Measurements from ENCODE around the gene SLC30A2.

GRCh38 chr1:26092422-26092821 is 46.5 kb upstream of the SLC30A2 start:
- TF ChIP-seq CTCF (IDR thresholded peaks at IDR 0.05): no peak
- no peak for TF ChIP-seq POLR2A (IDR thresholded peaks at IDR 0.05)
